Chondrocyte (in vitro differentiated cells): Measurements from ENCODE around the gene C2CD3. TPM values are rescaled to one million over a fixed set of nuclear protein-coding genes. Genes with fewer than 3 reads are reported as not detected.

Source experiments
- DNase-seq: peaks from one replicate; pipeline ENCODE4 v3.0.0; 2021; ENCODE audit warnings: mixed read lengths, low spot score
- H3K27ac Mint-ChIP-seq: one replicate; pipeline ENCODE4 v1.8.0; 2021; ENCODE audit warnings: mild to moderate bottlenecking, moderate library complexity, mixed read lengths; ENCODE audit not compliant: unreplicated experiment
- H3K27me3 Mint-ChIP-seq: 2 replicates; pipeline ENCODE4 v1.8.0; 2021; ENCODE audit warnings: low read depth, mixed read lengths
- H3K36me3 Mint-ChIP-seq: 2 replicates; pipeline ENCODE4 v1.8.0; 2021; ENCODE audit warnings: low read depth, mixed read lengths
- H3K4me1 Mint-ChIP-seq: 2 replicates; pipeline ENCODE4 v1.8.0; 2021; ENCODE audit warnings: low read depth, mild to moderate bottlenecking, mixed read lengths
- H3K4me3 Mint-ChIP-seq: one replicate; pipeline ENCODE4 v1.8.0; 2021; ENCODE audit warnings: mild to moderate bottlenecking, moderate library complexity, mixed read lengths; ENCODE audit not compliant: unreplicated experiment
- H3K9me3 Mint-ChIP-seq: 2 replicates; pipeline ENCODE4 v1.8.0; 2021; ENCODE audit warnings: low read depth, mixed read lengths
- total RNA-seq: library from RNA; stranded (reverse); gene quantifications from 3 replicates; pipeline ENCODE4 v1.2.1, GENCODE V29; 2021
- TF ChIP-seq, protein P1 (sequence below): fragments of 200-600 bp; sonication (generic); IDR thresholded peaks from 2 replicates; pipeline ENCODE4 v1.5.0; 2021; ENCODE audit warnings: antibody characterized with exemption, mild to moderate bottlenecking, moderate library complexity

C2CD3 gene
- total RNA-seq, 1 donor from 2014 or later: 14.7 TPM

DNA sequence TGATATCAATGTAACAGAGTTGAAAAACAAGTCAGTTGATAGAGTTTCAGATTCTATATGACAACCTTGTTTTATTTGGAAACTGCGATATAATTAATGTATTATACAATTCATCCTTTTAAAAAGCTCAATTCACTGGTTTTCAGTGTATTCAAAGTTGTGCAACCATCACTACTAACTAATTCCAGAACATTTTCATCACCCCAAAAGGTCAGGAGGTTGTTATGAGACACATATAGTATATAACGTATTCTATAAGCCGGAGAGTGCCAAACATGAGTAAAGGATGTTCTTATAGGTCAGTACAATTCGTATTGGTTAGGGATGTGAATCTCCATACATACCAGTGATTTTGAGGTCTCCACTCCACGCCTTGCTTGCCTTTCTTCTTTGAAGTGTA lies 121.8 kb downstream of the C2CD3 start:
- DNase-seq: no peak
- TF ChIP-seq, protein P1, sequence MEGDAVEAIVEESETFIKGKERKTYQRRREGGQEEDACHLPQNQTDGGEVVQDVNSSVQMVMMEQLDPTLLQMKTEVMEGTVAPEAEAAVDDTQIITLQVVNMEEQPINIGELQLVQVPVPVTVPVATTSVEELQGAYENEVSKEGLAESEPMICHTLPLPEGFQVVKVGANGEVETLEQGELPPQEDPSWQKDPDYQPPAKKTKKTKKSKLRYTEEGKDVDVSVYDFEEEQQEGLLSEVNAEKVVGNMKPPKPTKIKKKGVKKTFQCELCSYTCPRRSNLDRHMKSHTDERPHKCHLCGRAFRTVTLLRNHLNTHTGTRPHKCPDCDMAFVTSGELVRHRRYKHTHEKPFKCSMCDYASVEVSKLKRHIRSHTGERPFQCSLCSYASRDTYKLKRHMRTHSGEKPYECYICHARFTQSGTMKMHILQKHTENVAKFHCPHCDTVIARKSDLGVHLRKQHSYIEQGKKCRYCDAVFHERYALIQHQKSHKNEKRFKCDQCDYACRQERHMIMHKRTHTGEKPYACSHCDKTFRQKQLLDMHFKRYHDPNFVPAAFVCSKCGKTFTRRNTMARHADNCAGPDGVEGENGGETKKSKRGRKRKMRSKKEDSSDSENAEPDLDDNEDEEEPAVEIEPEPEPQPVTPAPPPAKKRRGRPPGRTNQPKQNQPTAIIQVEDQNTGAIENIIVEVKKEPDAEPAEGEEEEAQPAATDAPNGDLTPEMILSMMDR: no peak
- H3K9me3 Mint-ChIP-seq: no peaks in the 10 kb centered on the region
- peaks cover 7% of the 10 kb centered on the region for H3K4me1 Mint-ChIP-seq
- H3K27me3 Mint-ChIP-seq: no peaks in the 10 kb centered on the region
- no peak overlapping the region for H3K4me3 Mint-ChIP-seq
- H3K27ac Mint-ChIP-seq: no peak overlapping the region
- H3K36me3 Mint-ChIP-seq: peaks cover 8% of the 10 kb centered on the region

DNA sequence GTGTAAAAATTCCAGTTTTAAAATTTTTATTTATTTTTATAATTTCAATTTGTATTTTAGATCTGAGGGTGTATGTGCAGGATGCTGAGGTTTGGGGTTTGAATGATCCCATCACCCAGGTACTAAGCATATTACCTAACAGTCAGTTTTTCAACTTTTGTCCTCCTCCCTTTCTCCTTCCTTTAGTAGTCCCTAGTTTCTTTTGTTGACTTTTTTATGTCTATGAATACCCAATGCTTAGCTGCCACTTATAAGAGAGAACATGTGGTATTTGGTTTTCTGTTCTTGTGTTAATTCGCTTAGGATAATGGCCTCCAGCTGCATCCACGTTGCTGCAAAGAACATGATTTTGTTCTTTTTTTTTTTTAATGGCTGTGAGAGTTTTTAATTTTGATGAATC lies 126.3 kb downstream of the C2CD3 start:
- H3K36me3 Mint-ChIP-seq: peaks cover 14% of the 10 kb centered on the region
- H3K9me3 Mint-ChIP-seq: no peaks in the 10 kb centered on the region
- TF ChIP-seq, protein P1: no peak
- no peak overlapping the region for H3K27ac Mint-ChIP-seq
- no peaks in the 10 kb centered on the region for H3K27me3 Mint-ChIP-seq
- DNase-seq: no peak
- H3K4me3 Mint-ChIP-seq: no peak overlapping the region
- H3K4me1 Mint-ChIP-seq: no peaks in the 10 kb centered on the region

DNA sequence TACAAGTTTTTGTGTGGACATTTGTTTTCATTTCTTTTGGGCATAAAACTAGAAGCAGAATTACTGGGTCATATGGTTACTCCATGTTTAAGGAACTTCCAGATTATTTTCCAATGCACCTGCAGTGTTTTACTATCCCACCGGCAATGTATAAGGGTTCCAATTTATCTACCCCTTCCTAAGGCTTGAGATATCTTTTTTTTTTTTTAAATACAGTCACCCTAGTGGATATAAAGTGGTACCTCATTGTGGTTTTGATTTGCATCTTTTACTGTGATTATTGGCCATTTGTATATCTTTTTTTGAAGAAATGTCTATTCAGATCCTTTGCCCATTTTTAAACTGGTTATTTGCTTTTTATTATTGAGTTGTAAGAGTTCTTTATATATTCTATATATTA lies 127.4 kb downstream of the C2CD3 start:
- H3K9me3 Mint-ChIP-seq: no peaks in the 10 kb centered on the region
- no peak for DNase-seq
- no peaks in the 10 kb centered on the region for H3K4me1 Mint-ChIP-seq
- no peak overlapping the region for H3K27ac Mint-ChIP-seq
- H3K4me3 Mint-ChIP-seq: no peak overlapping the region
- TF ChIP-seq, protein P1: no peak
- H3K36me3 Mint-ChIP-seq: peaks cover 16% of the 10 kb centered on the region
- H3K27me3 Mint-ChIP-seq: no peaks in the 10 kb centered on the region

DNA sequence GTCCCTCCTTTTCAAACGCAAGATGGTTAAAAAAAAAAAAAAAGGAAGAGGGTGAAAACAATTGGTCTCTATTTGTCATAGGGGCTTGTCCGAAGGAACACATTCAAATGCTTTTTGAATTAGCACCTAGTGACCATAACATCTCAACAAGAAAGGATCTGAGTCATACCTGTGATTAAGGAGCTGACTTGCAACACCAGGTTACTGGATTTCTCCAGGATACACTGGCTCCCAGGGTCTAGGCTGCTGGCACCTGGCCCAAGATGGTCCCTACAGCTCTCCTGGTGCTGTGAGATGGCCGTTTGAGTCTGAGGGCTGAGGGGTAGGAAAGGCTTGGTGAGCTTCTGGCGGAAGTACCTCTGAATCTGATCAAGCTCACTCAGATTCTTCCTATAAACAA lies 133.5 kb downstream of the C2CD3 start:
- TF ChIP-seq, protein P1: no peak
- DNase-seq: no peak
- peaks cover 12% of the 10 kb centered on the region for H3K4me1 Mint-ChIP-seq

DNA sequence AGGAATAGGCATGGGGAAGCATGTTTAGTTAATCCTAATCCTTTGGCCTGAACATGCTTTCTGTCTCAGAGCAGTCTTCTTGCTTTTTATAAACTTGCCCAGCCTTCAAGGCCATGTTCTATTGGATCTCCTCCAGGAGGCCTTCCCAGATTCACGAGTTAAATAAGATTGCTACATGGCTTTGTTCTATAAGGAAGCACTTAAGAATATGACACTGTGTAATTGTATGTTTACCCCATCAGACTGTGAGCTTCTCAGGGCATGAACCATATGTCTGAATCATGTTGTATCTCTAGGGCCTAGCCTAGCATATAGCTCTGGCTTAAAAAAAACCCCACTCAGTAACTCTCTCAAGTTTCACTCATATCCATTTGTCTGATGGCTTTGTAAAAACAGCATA lies 135.5 kb downstream of the C2CD3 start:
- DNase-seq: no peak
- Mint-ChIP-seq H3K4me1 (peaks cover 12% of the 10 kb centered on the region), H3K27ac (peak overlapping the region; percentile 67), H3K9me3 (no peaks in the 10 kb centered on the region), H3K36me3 (peaks cover 35% of the 10 kb centered on the region), H3K4me3 (no peak overlapping the region), H3K27me3 (no peaks in the 10 kb centered on the region)
- TF ChIP-seq, protein P1: no peak

More for the DNA sequence above, 133.5 kb downstream of the C2CD3 start:
- H3K36me3 Mint-ChIP-seq: peaks cover 30% of the 10 kb centered on the region
- no peaks in the 10 kb centered on the region for H3K9me3 Mint-ChIP-seq
- no peaks in the 10 kb centered on the region for H3K27me3 Mint-ChIP-seq
- no peak overlapping the region for H3K27ac Mint-ChIP-seq
- no peak overlapping the region for H3K4me3 Mint-ChIP-seq
